ENCODE results near the gene AP2B1.

The AP2B1 gene

DNA sequence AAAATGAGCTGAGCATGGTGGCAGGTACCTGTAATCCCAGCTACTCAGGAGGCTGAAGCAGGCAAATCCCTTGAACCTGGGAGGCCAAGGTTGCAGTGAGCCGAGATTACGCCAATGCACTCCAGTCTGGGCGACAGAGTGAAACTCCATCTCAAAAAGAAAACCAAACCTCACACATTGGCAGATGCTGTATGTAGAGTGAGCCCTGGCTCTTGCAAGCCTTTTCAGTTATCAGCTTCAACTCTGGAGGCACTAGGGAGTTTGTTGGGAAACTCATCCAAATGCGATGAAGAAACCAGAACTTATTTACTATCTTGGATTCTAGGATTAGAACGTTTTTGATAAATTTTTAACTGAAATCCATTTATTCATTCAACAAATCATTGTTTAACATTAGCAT lies 87.4 kb downstream of the AP2B1 start:
- TF ChIP-seq, protein P1, sequence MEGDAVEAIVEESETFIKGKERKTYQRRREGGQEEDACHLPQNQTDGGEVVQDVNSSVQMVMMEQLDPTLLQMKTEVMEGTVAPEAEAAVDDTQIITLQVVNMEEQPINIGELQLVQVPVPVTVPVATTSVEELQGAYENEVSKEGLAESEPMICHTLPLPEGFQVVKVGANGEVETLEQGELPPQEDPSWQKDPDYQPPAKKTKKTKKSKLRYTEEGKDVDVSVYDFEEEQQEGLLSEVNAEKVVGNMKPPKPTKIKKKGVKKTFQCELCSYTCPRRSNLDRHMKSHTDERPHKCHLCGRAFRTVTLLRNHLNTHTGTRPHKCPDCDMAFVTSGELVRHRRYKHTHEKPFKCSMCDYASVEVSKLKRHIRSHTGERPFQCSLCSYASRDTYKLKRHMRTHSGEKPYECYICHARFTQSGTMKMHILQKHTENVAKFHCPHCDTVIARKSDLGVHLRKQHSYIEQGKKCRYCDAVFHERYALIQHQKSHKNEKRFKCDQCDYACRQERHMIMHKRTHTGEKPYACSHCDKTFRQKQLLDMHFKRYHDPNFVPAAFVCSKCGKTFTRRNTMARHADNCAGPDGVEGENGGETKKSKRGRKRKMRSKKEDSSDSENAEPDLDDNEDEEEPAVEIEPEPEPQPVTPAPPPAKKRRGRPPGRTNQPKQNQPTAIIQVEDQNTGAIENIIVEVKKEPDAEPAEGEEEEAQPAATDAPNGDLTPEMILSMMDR (IDR thresholded peaks at IDR 0.05; ENCODE audit: low read depth, low read length, poor library complexity, severe bottlenecking) = no peak
- TF ChIP-seq EZH2phosphoT487 (IDR thresholded peaks at IDR 0.05; ENCODE audit: borderline replicate concordance, low read length) = no peak
- H3K79me2 ChIP-seq (ENCODE audit: control insufficient read depth, low read length) = no peaks in the 10 kb centered on the region
- no peaks in the 10 kb centered on the region for H3K4me1 ChIP-seq (ENCODE audit: control insufficient read depth, low read length)
- H3K9me3 ChIP-seq (ENCODE audit: control insufficient read depth, insufficient read depth, low read length) = no peaks in the 10 kb centered on the region
- H3K27ac ChIP-seq (ENCODE audit: low read depth, low read length) = no peak overlapping the region
- peaks cover 29% of the 10 kb centered on the region for H3K36me3 ChIP-seq (ENCODE audit: control insufficient read depth, low read length)
- no peaks in the 10 kb centered on the region for H3K27me3 ChIP-seq (ENCODE audit: control insufficient read depth, low read length)
- H3F3A ChIP-seq (ENCODE audit: control insufficient read depth, insufficient read depth) = no peaks in the 10 kb centered on the region
- no peaks in the 10 kb centered on the region for H4K20me1 ChIP-seq (ENCODE audit: control insufficient read depth, insufficient read depth, low read depth, low read length)
- H3K4me3 ChIP-seq (ENCODE audit: low read length) = no peak overlapping the region
- no peaks in the 10 kb centered on the region for H3K9me2 ChIP-seq (replicated peaks; ENCODE audit: control insufficient read depth, low read length)
- no peak overlapping the region for H3K4me2 ChIP-seq (ENCODE audit: low read length)

DNA sequence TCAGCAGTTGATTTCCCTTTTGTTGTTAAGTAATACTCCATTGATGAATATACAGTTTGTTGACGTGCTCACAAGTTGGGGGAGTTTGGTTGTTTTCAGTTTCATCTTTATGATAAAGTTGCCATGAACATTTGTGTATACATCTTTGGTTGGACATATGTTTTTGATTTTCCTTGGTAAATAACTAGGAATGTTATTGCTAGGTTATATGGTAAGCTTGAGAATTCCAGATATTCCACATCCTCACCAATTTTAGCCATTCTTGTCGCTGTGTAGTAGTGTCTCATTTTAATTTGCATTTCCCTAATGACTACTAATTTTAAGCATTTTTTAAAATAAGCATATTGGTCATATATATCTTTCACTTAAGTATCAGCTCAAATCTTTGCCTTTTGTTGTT lies 89.3 kb downstream of the AP2B1 start:
- H3F3A ChIP-seq (ENCODE audit: control insufficient read depth, insufficient read depth) = no peaks in the 10 kb centered on the region
- no peak overlapping the region for H3K4me3 ChIP-seq (ENCODE audit: low read length)
- H3K27me3 ChIP-seq (ENCODE audit: control insufficient read depth, low read length) = no peaks in the 10 kb centered on the region
- TF ChIP-seq, protein P1 (IDR thresholded peaks at IDR 0.05; ENCODE audit: low read depth, low read length, poor library complexity, severe bottlenecking) = no peak
- H3K4me2 ChIP-seq (ENCODE audit: low read length) = no peak overlapping the region
- no peaks in the 10 kb centered on the region for H3K79me2 ChIP-seq (ENCODE audit: control insufficient read depth, low read length)
- no peak overlapping the region for H3K27ac ChIP-seq (ENCODE audit: low read depth, low read length)
- H4K20me1 ChIP-seq (ENCODE audit: control insufficient read depth, insufficient read depth, low read depth, low read length) = no peaks in the 10 kb centered on the region
- peaks cover 26% of the 10 kb centered on the region for H3K36me3 ChIP-seq (ENCODE audit: control insufficient read depth, low read length)
- no peaks in the 10 kb centered on the region for H3K9me3 ChIP-seq (ENCODE audit: control insufficient read depth, insufficient read depth, low read length)
- no peaks in the 10 kb centered on the region for H3K4me1 ChIP-seq (ENCODE audit: control insufficient read depth, low read length)
- no peaks in the 10 kb centered on the region for H3K9me2 ChIP-seq (replicated peaks; ENCODE audit: control insufficient read depth, low read length)

DNA sequence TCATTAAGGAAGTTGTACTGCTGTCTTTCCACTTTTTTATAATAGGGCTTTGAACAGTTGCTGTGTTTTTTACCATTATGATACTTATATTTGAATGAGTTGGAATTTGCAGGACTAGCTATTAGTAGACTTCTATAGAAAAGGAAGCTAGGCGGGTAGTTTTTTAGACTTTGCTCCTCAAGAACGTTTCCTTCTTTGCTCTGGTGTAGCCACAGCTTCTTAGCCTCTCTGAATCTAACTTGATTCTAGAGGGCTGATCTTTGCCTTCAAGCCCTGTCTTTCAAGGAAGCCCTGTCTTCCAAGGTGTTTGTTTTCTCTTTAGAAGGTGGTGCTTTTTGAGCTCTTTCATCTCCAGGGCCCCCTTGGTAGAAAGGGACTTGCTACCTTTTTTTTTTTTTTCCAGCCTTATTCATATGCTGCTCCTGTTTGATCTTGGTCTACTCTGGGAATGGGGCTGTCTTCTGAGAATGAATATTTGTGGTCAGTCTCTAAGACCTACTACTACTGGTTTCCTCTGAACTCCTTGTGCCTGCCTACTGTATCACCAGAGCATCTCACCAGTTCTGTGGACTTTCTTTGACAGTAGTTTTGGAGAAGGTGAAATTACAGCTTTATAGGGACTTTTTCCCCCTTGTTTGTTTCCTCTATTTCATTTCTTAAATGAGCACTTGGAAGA lies 92.0 kb downstream of the AP2B1 start:
- Histone ChIP-seq H3K4me3 (ENCODE audit: low read length) (no peak overlapping the region), H3K9me3 (ENCODE audit: control insufficient read depth, insufficient read depth, low read length) (no peaks in the 10 kb centered on the region), H3K27me3 (ENCODE audit: control insufficient read depth, low read length) (no peaks in the 10 kb centered on the region), H3K79me2 (ENCODE audit: control insufficient read depth, low read length) (no peaks in the 10 kb centered on the region), H4K20me1 (ENCODE audit: control insufficient read depth, insufficient read depth, low read depth, low read length) (no peaks in the 10 kb centered on the region), H3K9me2 (replicated peaks; ENCODE audit: control insufficient read depth, low read length) (no peaks in the 10 kb centered on the region), H3K27ac (ENCODE audit: low read depth, low read length) (no peak overlapping the region), H3K4me2 (ENCODE audit: low read length) (no peak overlapping the region), H3K36me3 (ENCODE audit: control insufficient read depth, low read length) (peaks cover 24% of the 10 kb centered on the region), H3K4me1 (ENCODE audit: control insufficient read depth, low read length) (no peaks in the 10 kb centered on the region), H3F3A (ENCODE audit: control insufficient read depth, insufficient read depth) (no peaks in the 10 kb centered on the region)
- TF ChIP-seq EZH2phosphoT487 (IDR thresholded peaks at IDR 0.05; ENCODE audit: borderline replicate concordance, low read length) = no peak
- TF ChIP-seq, protein P1 (IDR thresholded peaks at IDR 0.05; ENCODE audit: low read depth, low read length, poor library complexity, severe bottlenecking) = no peak

All from DOHH2 (cell line).